Measurements from ENCODE around the gene LRMDA.

LRMDA gene

DNA sequence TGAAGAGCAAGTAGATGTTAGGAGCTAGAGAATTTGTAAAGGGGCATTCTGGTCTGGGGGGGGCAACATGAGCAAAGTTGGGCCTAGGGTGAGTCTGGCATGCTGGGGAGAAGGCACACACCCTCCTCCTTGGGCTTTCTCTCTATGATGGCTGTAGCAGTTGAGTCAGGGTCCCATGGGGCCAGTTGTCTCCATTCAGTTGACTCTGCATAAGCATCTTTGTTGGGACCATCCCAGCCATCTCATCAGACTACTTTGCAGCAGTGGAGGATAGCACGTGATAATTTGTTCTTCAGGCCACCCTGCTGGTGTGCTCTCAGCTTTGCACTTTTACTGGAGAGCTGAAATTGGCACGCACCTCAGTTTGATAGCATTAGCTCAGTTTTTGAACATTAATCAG lies 55.2 kb downstream of the LRMDA start:
- no peak overlapping the region for H3K23ac ChIP-seq (ENCODE audit: low read length in 2 of 2)
- no peak overlapping the region for H4K91ac ChIP-seq (ENCODE audit: low read length)
- H3K27ac ChIP-seq (ENCODE audit: low read length, poor library complexity, severe bottlenecking): no peak overlapping the region
- H3K4me3 ChIP-seq (ENCODE audit: insufficient read depth in 1 of 2, low read depth in 1 of 2, low read length in 2 of 2): no peak overlapping the region
- no peaks in the 10 kb centered on the region for H3K36me3 ChIP-seq (ENCODE audit: control insufficient read depth in 1 of 2, insufficient read depth in 2 of 2, low read depth in 1 of 2, low read length in 2 of 2)
- 85% methylated on average over 2 of the region's 2 CpGs for WGBS
- no peak overlapping the region for H2AFZ ChIP-seq (ENCODE audit: low read depth, low read length)
- H3K4me2 ChIP-seq (ENCODE audit: low read length, poor library complexity, severe bottlenecking): no peak overlapping the region
- no peaks in the 10 kb centered on the region for H3K9me3 ChIP-seq (ENCODE audit: control insufficient read depth, low read length)
- H3K14ac ChIP-seq (ENCODE audit: low read length in 2 of 2): no peak overlapping the region
- no peak overlapping the region for H3K4ac ChIP-seq (ENCODE audit: low read depth in 1 of 2, low read length in 2 of 2)
- no peak overlapping the region for H4K8ac ChIP-seq (ENCODE audit: low read length)
- H2AK5ac ChIP-seq (ENCODE audit: low read length, severe bottlenecking): no peak overlapping the region
- H3K9ac ChIP-seq (ENCODE audit: low read length): no peak overlapping the region
- no peaks in the 10 kb centered on the region for H3K4me1 ChIP-seq (ENCODE audit: control insufficient read depth, insufficient read depth, low read depth, low read length)
- H2BK15ac ChIP-seq (ENCODE audit: low read depth, poor library complexity, severe bottlenecking): no peak overlapping the region
- no peak overlapping the region for H3K18ac ChIP-seq (ENCODE audit: low read depth in 1 of 2, low read length in 2 of 2)
- no peak overlapping the region for H2BK5ac ChIP-seq (ENCODE audit: low read depth, low read length, poor library complexity, severe bottlenecking)
- H3K27me3 ChIP-seq (ENCODE audit: control insufficient read depth in 1 of 2, insufficient read depth in 1 of 2, low read length in 2 of 2): peaks cover 0 to 13% of the 10 kb centered on the region in 2 experiments
- H3K79me1 ChIP-seq (replicated peaks; ENCODE audit: low read length, poor library complexity, severe bottlenecking): no peaks in the 10 kb centered on the region
- H2BK120ac ChIP-seq (ENCODE audit: low read depth, low read length): no peak overlapping the region
- H2BK12ac ChIP-seq (ENCODE audit: low read length in 2 of 2): no peak overlapping the region
- DNase-seq: no peak

DNA sequence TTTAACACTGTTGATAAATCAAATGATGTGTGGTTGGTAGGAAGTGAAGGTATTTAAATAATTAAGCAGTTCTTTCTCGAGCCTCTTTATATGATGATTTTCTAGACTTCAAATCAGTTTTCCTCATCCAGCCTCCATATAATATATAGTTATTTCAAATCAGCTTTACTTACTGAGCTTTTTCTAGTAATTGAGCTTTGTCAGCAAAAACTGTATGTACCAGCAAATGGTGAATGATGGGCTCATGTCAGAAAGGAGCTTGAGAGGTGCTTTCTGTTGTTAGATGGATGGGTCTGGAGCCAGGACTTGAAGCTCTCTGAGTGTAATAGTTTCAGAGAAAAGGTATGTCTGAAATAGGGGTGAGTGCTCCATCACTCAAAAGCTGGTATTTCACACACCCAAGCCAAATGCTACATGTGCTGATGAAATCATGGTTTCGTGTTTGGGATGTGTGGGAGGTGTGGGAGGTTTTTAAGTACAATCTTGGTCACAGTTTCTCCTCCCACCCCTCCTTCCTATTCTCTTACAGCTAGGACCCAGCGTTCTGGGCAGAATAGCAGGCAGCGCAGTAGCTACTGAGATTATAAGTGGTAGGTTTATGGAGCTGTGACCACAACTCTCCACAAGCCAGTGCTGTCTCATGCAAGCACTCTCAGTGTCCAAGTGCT lies 55.8 kb downstream of the LRMDA start:
- no peak overlapping the region for H3K27ac ChIP-seq (ENCODE audit: low read length, poor library complexity, severe bottlenecking)
- H3K18ac ChIP-seq (ENCODE audit: low read depth in 1 of 2, low read length in 2 of 2): peak overlapping the region in 1 of 2 experiments; percentile 0
- H3K14ac ChIP-seq (ENCODE audit: low read length in 2 of 2): no peak overlapping the region
- no peak overlapping the region for H3K4ac ChIP-seq (ENCODE audit: low read depth in 1 of 2, low read length in 2 of 2)
- no peak overlapping the region for H3K4me3 ChIP-seq (ENCODE audit: insufficient read depth in 1 of 2, low read depth in 1 of 2, low read length in 2 of 2)
- peak; percentile 50 for DNase-seq
- no peak overlapping the region for H3K4me2 ChIP-seq (ENCODE audit: low read length, poor library complexity, severe bottlenecking)
- H2BK5ac ChIP-seq (ENCODE audit: low read depth, low read length, poor library complexity, severe bottlenecking): no peak overlapping the region
- no peak overlapping the region for H4K8ac ChIP-seq (ENCODE audit: low read length)
- no peak overlapping the region for H2BK120ac ChIP-seq (ENCODE audit: low read depth, low read length)
- H4K91ac ChIP-seq (ENCODE audit: low read length): no peak overlapping the region
- WGBS: 38% methylated on average over 2 of the region's 4 CpGs
- H3K27me3 ChIP-seq (ENCODE audit: control insufficient read depth in 1 of 2, insufficient read depth in 1 of 2, low read length in 2 of 2): peaks cover 0 to 13% of the 10 kb centered on the region in 2 experiments
- peak overlapping the region; percentile 10 for H3K9ac ChIP-seq (ENCODE audit: low read length)
- H2BK15ac ChIP-seq (ENCODE audit: low read depth, poor library complexity, severe bottlenecking): no peak overlapping the region
- no peaks in the 10 kb centered on the region for H3K36me3 ChIP-seq (ENCODE audit: control insufficient read depth in 1 of 2, insufficient read depth in 2 of 2, low read depth in 1 of 2, low read length in 2 of 2)
- no peak overlapping the region for H2AFZ ChIP-seq (ENCODE audit: low read depth, low read length)
- H3K9me3 ChIP-seq (ENCODE audit: control insufficient read depth, low read length): no peaks in the 10 kb centered on the region
- H3K4me1 ChIP-seq (ENCODE audit: control insufficient read depth, insufficient read depth, low read depth, low read length): no peaks in the 10 kb centered on the region
- H2BK12ac ChIP-seq (ENCODE audit: low read length in 2 of 2): peak overlapping the region in 1 of 2 experiments; percentile 6
- no peak overlapping the region for H2AK5ac ChIP-seq (ENCODE audit: low read length, severe bottlenecking)
- no peak overlapping the region for H3K23ac ChIP-seq (ENCODE audit: low read length in 2 of 2)
- H3K79me1 ChIP-seq (replicated peaks; ENCODE audit: low read length, poor library complexity, severe bottlenecking): no peaks in the 10 kb centered on the region

DNA sequence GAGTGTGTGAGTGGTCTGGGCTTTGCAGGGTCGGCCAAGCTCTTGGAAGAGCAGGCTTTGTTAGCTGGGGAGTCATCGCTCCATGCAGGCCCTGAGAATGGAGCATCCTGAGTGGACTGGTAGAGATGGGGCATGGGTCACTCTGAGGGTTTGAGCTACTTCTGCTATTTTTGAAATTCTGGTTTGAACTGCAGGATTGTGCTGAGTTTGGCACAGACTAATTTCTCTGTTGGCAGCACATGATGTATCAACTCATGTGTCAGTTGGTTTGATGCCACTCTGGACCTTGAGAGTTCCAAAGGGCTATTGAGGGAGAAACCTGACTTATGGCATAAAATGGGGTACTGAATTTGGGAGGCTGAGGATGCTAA lies 56.3 kb downstream of the LRMDA start:
- Histone ChIP-seq H2BK5ac (ENCODE audit: low read depth, low read length, poor library complexity, severe bottlenecking) (no peak overlapping the region), H2BK120ac (ENCODE audit: low read depth, low read length) (no peak overlapping the region), H3K23ac (ENCODE audit: low read length in 2 of 2) (no peak overlapping the region), H3K27ac (ENCODE audit: low read length, poor library complexity, severe bottlenecking) (no peak overlapping the region), H3K9me3 (ENCODE audit: control insufficient read depth, low read length) (no peaks in the 10 kb centered on the region), H3K18ac (ENCODE audit: low read depth in 1 of 2, low read length in 2 of 2) (peak overlapping the region in 1 of 2 experiments; percentile 0), H3K9ac (ENCODE audit: low read length) (peak overlapping the region; percentile 10), H3K4me3 (ENCODE audit: insufficient read depth in 1 of 2, low read depth in 1 of 2, low read length in 2 of 2) (no peak overlapping the region), H2BK12ac (ENCODE audit: low read length in 2 of 2) (peak overlapping the region in 1 of 2 experiments; percentile 6), H2BK15ac (ENCODE audit: low read depth, poor library complexity, severe bottlenecking) (no peak overlapping the region), H3K79me1 (replicated peaks; ENCODE audit: low read length, poor library complexity, severe bottlenecking) (no peaks in the 10 kb centered on the region), H3K27me3 (ENCODE audit: control insufficient read depth in 1 of 2, insufficient read depth in 1 of 2, low read length in 2 of 2) (peaks cover 0 to 13% of the 10 kb centered on the region in 2 experiments), H3K4me1 (ENCODE audit: control insufficient read depth, insufficient read depth, low read depth, low read length) (no peaks in the 10 kb centered on the region), H4K8ac (ENCODE audit: low read length) (no peak overlapping the region), H2AFZ (ENCODE audit: low read depth, low read length) (no peak overlapping the region), H3K4me2 (ENCODE audit: low read length, poor library complexity, severe bottlenecking) (no peak overlapping the region), H3K14ac (ENCODE audit: low read length in 2 of 2) (no peak overlapping the region), H3K36me3 (ENCODE audit: control insufficient read depth in 1 of 2, insufficient read depth in 2 of 2, low read depth in 1 of 2, low read length in 2 of 2) (no peaks in the 10 kb centered on the region), H4K91ac (ENCODE audit: low read length) (no peak overlapping the region), H3K4ac (ENCODE audit: low read depth in 1 of 2, low read length in 2 of 2) (no peak overlapping the region), H2AK5ac (ENCODE audit: low read length, severe bottlenecking) (no peak overlapping the region)
- WGBS: 71% methylated on average over 2 of the region's 2 CpGs
- DNase-seq: no peak

DNA sequence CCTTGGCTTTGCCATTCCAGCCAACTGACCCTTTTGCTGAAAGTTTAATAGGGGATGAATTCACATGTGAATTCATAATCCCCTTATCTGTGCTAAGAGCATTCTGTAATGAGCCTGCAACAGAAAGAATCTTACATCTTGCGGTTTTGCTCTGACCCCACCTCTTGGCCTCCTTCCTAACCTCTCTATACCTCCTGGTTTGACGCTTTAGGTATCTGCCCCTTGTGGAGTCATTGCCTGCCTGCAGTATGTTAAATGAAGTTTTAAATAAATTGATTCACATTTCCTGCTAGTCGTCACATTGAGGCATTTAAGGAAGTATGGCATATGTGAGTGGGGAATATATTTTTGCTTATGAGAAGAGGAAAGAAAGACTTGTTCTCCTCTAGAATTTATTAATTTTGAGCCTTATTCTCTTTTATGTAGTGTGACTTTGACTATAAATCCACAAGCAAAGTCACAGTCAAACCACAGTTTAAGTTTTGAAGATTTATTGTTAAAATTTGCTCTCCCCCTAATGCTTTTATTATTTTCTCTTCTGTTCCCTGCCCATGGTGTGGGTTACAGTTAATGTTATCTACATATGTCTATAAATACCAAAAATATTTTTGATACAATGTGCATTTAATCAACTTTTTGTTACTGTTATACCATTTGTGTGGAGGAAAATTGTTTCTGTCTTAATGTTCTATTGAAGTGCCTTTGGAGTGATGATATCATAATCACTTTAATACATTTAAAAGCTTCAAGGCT lies 60.9 kb downstream of the LRMDA start:
- no peak overlapping the region for H4K8ac ChIP-seq (ENCODE audit: low read length)
- H2AK5ac ChIP-seq (ENCODE audit: low read length, severe bottlenecking): no peak overlapping the region
- no peaks in the 10 kb centered on the region for H3K79me1 ChIP-seq (replicated peaks; ENCODE audit: low read length, poor library complexity, severe bottlenecking)
- H3K14ac ChIP-seq (ENCODE audit: low read length in 2 of 2): peak overlapping the region in 1 of 2 experiments; percentile 48
- no peak overlapping the region for H3K23ac ChIP-seq (ENCODE audit: low read length in 2 of 2)
- no peaks in the 10 kb centered on the region for H3K4me1 ChIP-seq (ENCODE audit: control insufficient read depth, insufficient read depth, low read depth, low read length)
- H2BK120ac ChIP-seq (ENCODE audit: low read depth, low read length): no peak overlapping the region
- WGBS: 93% methylated on average over 3 of the region's 3 CpGs
- H2BK12ac ChIP-seq (ENCODE audit: low read length in 2 of 2): no peak overlapping the region
- H3K4me3 ChIP-seq (ENCODE audit: insufficient read depth in 1 of 2, low read depth in 1 of 2, low read length in 2 of 2): no peak overlapping the region
- no peak overlapping the region for H3K4me2 ChIP-seq (ENCODE audit: low read length, poor library complexity, severe bottlenecking)
- no peak overlapping the region for H4K91ac ChIP-seq (ENCODE audit: low read length)
- H3K9ac ChIP-seq (ENCODE audit: low read length): no peak overlapping the region
- H3K4ac ChIP-seq (ENCODE audit: low read depth in 1 of 2, low read length in 2 of 2): no peak overlapping the region
- no peak for DNase-seq
- no peak overlapping the region for H2BK5ac ChIP-seq (ENCODE audit: low read depth, low read length, poor library complexity, severe bottlenecking)
- H3K18ac ChIP-seq (ENCODE audit: low read depth in 1 of 2, low read length in 2 of 2): peak overlapping the region in 1 of 2 experiments; percentile 9
- peaks cover 0 to 19% of the 10 kb centered on the region in 2 experiments for H3K27me3 ChIP-seq (ENCODE audit: control insufficient read depth in 1 of 2, insufficient read depth in 1 of 2, low read length in 2 of 2)
- H3K27ac ChIP-seq (ENCODE audit: low read length, poor library complexity, severe bottlenecking): no peak overlapping the region
- H3K9me3 ChIP-seq (ENCODE audit: control insufficient read depth, low read length): no peaks in the 10 kb centered on the region
- no peak overlapping the region for H2AFZ ChIP-seq (ENCODE audit: low read depth, low read length)
- no peak overlapping the region for H2BK15ac ChIP-seq (ENCODE audit: low read depth, poor library complexity, severe bottlenecking)
- no peaks in the 10 kb centered on the region for H3K36me3 ChIP-seq (ENCODE audit: control insufficient read depth in 1 of 2, insufficient read depth in 2 of 2, low read depth in 1 of 2, low read length in 2 of 2)

All from mesenchymal stem cell (in vitro differentiated cells and primary cell).